DOHH2 (cell line): ENCODE results near the gene C19orf67.

Experiments
- EZH2phosphoT487 ChIP-seq: fragments of 200-600 bp; sonication (generic); IDR thresholded peaks from 2 replicates; pipeline ENCODE4 v1.6.1; 2017; ENCODE audit warnings: borderline replicate concordance, mild to moderate bottlenecking, antibody characterized with exemption, low read length, moderate library complexity, mixed read lengths
- TF ChIP-seq, protein P1 (sequence below): fragments of 200-600 bp; sonication (generic); IDR thresholded peaks from one replicate; pipeline ENCODE4 v1.5.1; 2014; ENCODE audit warnings: antibody characterized with exemption, mild to moderate bottlenecking, low read depth, low read length; ENCODE audit not compliant: poor library complexity, severe bottlenecking

DNA sequence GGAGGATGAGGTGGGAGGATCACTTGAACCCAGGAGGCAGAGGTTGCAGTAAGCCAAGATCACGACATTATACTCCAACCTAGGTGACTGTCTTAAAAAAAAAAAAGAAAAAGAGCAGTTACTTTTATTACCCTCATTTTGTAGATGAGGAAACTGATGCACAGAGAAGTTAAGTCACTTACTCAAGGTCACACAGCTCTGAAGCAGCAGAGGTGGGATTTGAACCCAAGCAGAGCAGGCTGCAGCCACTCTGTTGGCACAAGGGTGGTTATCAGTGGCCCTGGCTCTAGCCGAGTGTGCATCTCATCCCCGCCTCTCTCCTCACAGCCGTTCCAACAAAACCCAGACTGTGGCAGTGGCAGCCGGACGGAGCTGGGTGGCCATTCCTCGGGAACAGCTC is 46.4 kb downstream of the C19orf67 start:
- no peak for TF ChIP-seq EZH2phosphoT487
- TF ChIP-seq, protein P1, sequence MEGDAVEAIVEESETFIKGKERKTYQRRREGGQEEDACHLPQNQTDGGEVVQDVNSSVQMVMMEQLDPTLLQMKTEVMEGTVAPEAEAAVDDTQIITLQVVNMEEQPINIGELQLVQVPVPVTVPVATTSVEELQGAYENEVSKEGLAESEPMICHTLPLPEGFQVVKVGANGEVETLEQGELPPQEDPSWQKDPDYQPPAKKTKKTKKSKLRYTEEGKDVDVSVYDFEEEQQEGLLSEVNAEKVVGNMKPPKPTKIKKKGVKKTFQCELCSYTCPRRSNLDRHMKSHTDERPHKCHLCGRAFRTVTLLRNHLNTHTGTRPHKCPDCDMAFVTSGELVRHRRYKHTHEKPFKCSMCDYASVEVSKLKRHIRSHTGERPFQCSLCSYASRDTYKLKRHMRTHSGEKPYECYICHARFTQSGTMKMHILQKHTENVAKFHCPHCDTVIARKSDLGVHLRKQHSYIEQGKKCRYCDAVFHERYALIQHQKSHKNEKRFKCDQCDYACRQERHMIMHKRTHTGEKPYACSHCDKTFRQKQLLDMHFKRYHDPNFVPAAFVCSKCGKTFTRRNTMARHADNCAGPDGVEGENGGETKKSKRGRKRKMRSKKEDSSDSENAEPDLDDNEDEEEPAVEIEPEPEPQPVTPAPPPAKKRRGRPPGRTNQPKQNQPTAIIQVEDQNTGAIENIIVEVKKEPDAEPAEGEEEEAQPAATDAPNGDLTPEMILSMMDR = no peak
